ENCODE data around the gene MSI2. TPM values are rescaled to one million over a fixed set of nuclear protein-coding genes. Genes with fewer than 3 reads are reported as not detected.
A peak's percentile ranks its signal among the peaks of the same experiment; 100 is the strongest.

MSI2 gene
- total RNA-seq, 2 donors from 2014 or later: 88.3 to 114 TPM

- no peak for TF ChIP-seq CTCF (conservative IDR thresholded peaks at IDR 0.05)
- Histone ChIP-seq H3K4me1 (ENCODE audit: control insufficient read depth, insufficient read depth, low read length) (peaks cover 41% of the 10 kb centered on the region), H3K27ac (ENCODE audit: low read depth, low read length) (no peak overlapping the region), H3K9ac (ENCODE audit: extremely low read depth, low read length, poor library complexity, severe bottlenecking) (no peak overlapping the region), H3K27me3 (ENCODE audit: control insufficient read depth, insufficient read depth, low read length, poor library complexity, severe bottlenecking) (no peaks in the 10 kb centered on the region), H3K36me3 (ENCODE audit: control insufficient read depth, insufficient read depth, low read length) (no peaks in the 10 kb centered on the region), H3K9me3 (ENCODE audit: control insufficient read depth, low read length) (no peaks in the 10 kb centered on the region), H3K4me3 (ENCODE audit: low read length) (no peak overlapping the region)
- Mint-ChIP-seq H3K27me3 (ENCODE audit: insufficient read depth) (no peaks in the 10 kb centered on the region), H3K4me3 (no peak overlapping the region), H3K4me1 (peaks cover 74% of the 10 kb centered on the region), H3K27ac (no peak overlapping the region), H3K36me3 (ENCODE audit: low read depth) (peaks cover 12% of the 10 kb centered on the region), H3K9me3 (no peaks in the 10 kb centered on the region)
- 80 to 92% methylated on average over 1 to 5 of the region's 5 CpGs for WGBS, 2 experiments (ENCODE audit: insufficient coverage in 1 of 2, insufficient read length in 1 of 2)
- DNase-seq: no peak
Measured at GRCh38 chr17:57556320-57556719, 300.0 kb downstream of the MSI2 start.

- Histone ChIP-seq H3K27ac (ENCODE audit: low read depth, low read length) (peak overlapping the region; percentile 6), H3K9me3 (ENCODE audit: control insufficient read depth, low read length) (no peaks in the 10 kb centered on the region), H3K4me1 (ENCODE audit: control insufficient read depth, insufficient read depth, low read length) (peaks cover 39% of the 10 kb centered on the region), H3K36me3 (ENCODE audit: control insufficient read depth, insufficient read depth, low read length) (no peaks in the 10 kb centered on the region), H3K9ac (ENCODE audit: extremely low read depth, low read length, poor library complexity, severe bottlenecking) (no peak overlapping the region), H3K27me3 (ENCODE audit: control insufficient read depth, insufficient read depth, low read length, poor library complexity, severe bottlenecking) (no peaks in the 10 kb centered on the region), H3K4me3 (ENCODE audit: low read length) (no peak overlapping the region)
- no peak for TF ChIP-seq CTCF (conservative IDR thresholded peaks at IDR 0.05)
- no peak overlapping the region for H3K27ac Mint-ChIP-seq
- H3K4me1 Mint-ChIP-seq: peaks cover 70% of the 10 kb centered on the region
- no peaks in the 10 kb centered on the region for H3K9me3 Mint-ChIP-seq
- H3K36me3 Mint-ChIP-seq (ENCODE audit: low read depth): peaks cover 12% of the 10 kb centered on the region
- DNase-seq: no peak
- H3K4me3 Mint-ChIP-seq: no peak overlapping the region
- H3K27me3 Mint-ChIP-seq (ENCODE audit: insufficient read depth): no peaks in the 10 kb centered on the region
- WGBS, 2 experiments (ENCODE audit: insufficient coverage in 1 of 2, insufficient read length in 1 of 2): 86% methylated on average over 8 of the region's 8 CpGs
Measured at GRCh38 chr17:57556977-57557376, 300.7 kb downstream of the MSI2 start.

- Mint-ChIP-seq H3K9me3 (no peaks in the 10 kb centered on the region), H3K4me1 (peaks cover 70% of the 10 kb centered on the region), H3K4me3 (no peak overlapping the region), H3K27ac (peak overlapping the region; percentile 10), H3K36me3 (ENCODE audit: low read depth) (peaks cover 12% of the 10 kb centered on the region), H3K27me3 (ENCODE audit: insufficient read depth) (no peaks in the 10 kb centered on the region)
- no peaks in the 10 kb centered on the region for H3K9me3 ChIP-seq (ENCODE audit: control insufficient read depth, low read length)
- H3K27ac ChIP-seq (ENCODE audit: low read depth, low read length): peak overlapping the region; percentile 6
- 91 to 96% methylated on average over 4 of the region's 4 CpGs for WGBS, 2 experiments (ENCODE audit: insufficient coverage in 1 of 2, insufficient read length in 1 of 2)
- H3K4me1 ChIP-seq (ENCODE audit: control insufficient read depth, insufficient read depth, low read length): peaks cover 37% of the 10 kb centered on the region
- H3K36me3 ChIP-seq (ENCODE audit: control insufficient read depth, insufficient read depth, low read length): no peaks in the 10 kb centered on the region
- TF ChIP-seq CTCF (conservative IDR thresholded peaks at IDR 0.05): no peak
- no peak overlapping the region for H3K4me3 ChIP-seq (ENCODE audit: low read length)
- no peak for DNase-seq
- no peak overlapping the region for H3K9ac ChIP-seq (ENCODE audit: extremely low read depth, low read length, poor library complexity, severe bottlenecking)
- H3K27me3 ChIP-seq (ENCODE audit: control insufficient read depth, insufficient read depth, low read length, poor library complexity, severe bottlenecking): no peaks in the 10 kb centered on the region
Measured at GRCh38 chr17:57557416-57557815, 301.1 kb downstream of the MSI2 start.

Data from endodermal cell (in vitro differentiated cells).